Uterus (tissue), 4 donors: ENCODE data around the gene DNASE1L1. TPM values are rescaled to one million over a fixed set of nuclear protein-coding genes. Genes with fewer than 3 reads are reported as not detected.
"Not testable (repeated sequence)": the region's sequence is repeated elsewhere in the genome, so short reads cannot be mapped to it uniquely, and the experiment has no call there.

Experiments
- DNase-seq, 2 donors: peaks; one replicate each; pipeline ENCODE4 v3.0.0-alpha.2; 2019 to 2020
- H3K27ac ChIP-seq, 2 donors: fragments of 200-600 bp; sonication (generic); 1 replicate in 1 of 2; 2 replicates in 1 of 2; pipeline ENCODE4 v1.5.1; 2016 to 2018
- H3K27me3 ChIP-seq, 2 donors: fragments of 200-600 bp; sonication (generic); one replicate each; pipeline ENCODE4 v1.5.1; 2018 to 2019; ENCODE audit warnings: control low read depth in 1 of 2
- H3K36me3 ChIP-seq, 2 donors: fragments of 200-600 bp; sonication (generic); one replicate each; pipeline ENCODE4 v1.5.1; 2019; ENCODE audit warnings: control low read depth in 1 of 2
- H3K4me1 ChIP-seq, 2 donors: fragments of 200-600 bp; sonication (generic); one replicate each; pipeline ENCODE4 v1.5.1; 2018 to 2019; ENCODE audit warnings: control low read depth in 1 of 2
- H3K4me3 ChIP-seq, 2 donors: fragments of 200-600 bp; sonication (generic); 1 replicate in 1 of 2; 2 replicates in 1 of 2; pipeline ENCODE4 v1.5.1; 2018 to 2019; ENCODE audit warnings: mild to moderate bottlenecking in 1 of 2
- H3K9me3 ChIP-seq, 2 donors: fragments of 200-600 bp; sonication (generic); one replicate each; pipeline ENCODE4 v1.5.1; 2019; ENCODE audit warnings: control low read depth in 1 of 2
- CTCF ChIP-seq, 4 experiments: fragments of 200-600 bp in 2 of 4; fragments of 450-650 bp in 2 of 4; sonication (generic) in 2 of 4; IDR thresholded peaks; one replicate each; pipeline ENCODE4 v1.5.1; 2016 to 2019; ENCODE audit warnings: antibody characterized with exemption in 4 of 4, mild to moderate bottlenecking in 2 of 4, moderate library complexity in 1 of 4
- POLR2A ChIP-seq, 2 donors: fragments of 450-650 bp; IDR thresholded peaks; one replicate each; pipeline ENCODE4 v1.6.1; 2016; ENCODE audit warnings: antibody characterized with exemption in 2 of 2, mild to moderate bottlenecking in 1 of 2, moderate library complexity in 1 of 2
- intact Hi-C: fragments of 100-400 bp; cut with DNase I; formaldehyde crosslinking; loops from one replicate; pipeline ENCODE4 v1.15.1; 2023; ENCODE audit warnings: low total_unique reads
- total RNA-seq, 4 donors: library from RNA; depleted of rRNA in 3 of 4; stranded (reverse); fragments of >200 nt in 3 of 4; gene quantifications; one replicate each; pipeline versions ENCODE4 v1.1.0 to v1.2.4, GENCODE V29; 2014 to 2023
- donor health status: DM: yes; HTN: yes; CAD: no.

Gene DNASE1L1
- total RNA-seq, 4 donors from 2014 or later, result 10.2 to 31.8 (median 21.2) TPM

- no peaks in the 10 kb centered on the region for H3K27me3 ChIP-seq
- H3K36me3 ChIP-seq, result no peaks in the 10 kb centered on the region
- TF ChIP-seq CTCF (IDR thresholded peaks at IDR 0.05), result no peak
- no peak for TF ChIP-seq POLR2A (IDR thresholded peaks at IDR 0.05)
- no peaks in the 10 kb centered on the region for H3K9me3 ChIP-seq
- H3K4me1 ChIP-seq, result no peaks in the 10 kb centered on the region
- peak overlapping the region; percentile 92 to 99 for H3K27ac ChIP-seq
- no peak for DNase-seq
- intact Hi-C loops, result no loop called here
- peak overlapping the region; percentile 59 to 71 for H3K4me3 ChIP-seq
Measured at GRCh38 chrX:154399527-154400368, 9.3 kb downstream of the DNASE1L1 start.

- Histone ChIP-seq H3K4me3 (peak overlapping the region; percentile 59 to 71), H3K27ac (peak overlapping the region; percentile 92 to 99), H3K4me1 (no peaks in the 10 kb centered on the region), H3K9me3 (no peaks in the 10 kb centered on the region), H3K36me3 (no peaks in the 10 kb centered on the region), H3K27me3 (no peaks in the 10 kb centered on the region)
- DNase-seq, result peak; percentile 84 to 86
- intact Hi-C loops, result no loop called here
- TF ChIP-seq CTCF (IDR thresholded peaks at IDR 0.05) (peak; percentile 66 to 82 (median 70)), POLR2A (IDR thresholded peaks at IDR 0.05) (no peak)
Measured at GRCh38 chrX:154398668-154399526, 10.2 kb downstream of the DNASE1L1 start.

GRCh38 chrX:154397888-154398667 is 11.0 kb downstream of the DNASE1L1 start, which contains the start of gene RPL10:
Gene RPL10, plus strand, starts transcription at chrX:154398377. Its CDS starts 143 bp downstream, at chrX:154398520.
- intact Hi-C loops, result no loop called here
- no peaks in the 10 kb centered on the region for H3K36me3 ChIP-seq
- peak; percentile 71 to 90 for TF ChIP-seq POLR2A (IDR thresholded peaks at IDR 0.05)
- TF ChIP-seq CTCF (IDR thresholded peaks at IDR 0.05), result peak in 1 of 4 experiments; percentile 1
- H3K4me1 ChIP-seq, result no peaks in the 10 kb centered on the region
- H3K9me3 ChIP-seq, result no peaks in the 10 kb centered on the region
- H3K27ac ChIP-seq, result peak within 1 kb of the TSS; percentile 92 to 99
- no peaks in the 10 kb centered on the region for H3K27me3 ChIP-seq
- DNase-seq, result peak; percentile 94 to 95
- H3K4me3 ChIP-seq, result peak within 1 kb of the TSS; percentile 59 to 71

GRCh38 chrX:154396973-154397887 is 11.8 kb downstream of the DNASE1L1 start:
- intact Hi-C loops, result no loop called here
- peak; percentile 80 to 83 for DNase-seq
- TF ChIP-seq CTCF (IDR thresholded peaks at IDR 0.05), result no peak
- TF ChIP-seq POLR2A (IDR thresholded peaks at IDR 0.05), result peak; percentile 13 to 43
- Histone ChIP-seq H3K27ac (peak overlapping the region; percentile 92 to 99), H3K4me1 (no peaks in the 10 kb centered on the region), H3K9me3 (no peaks in the 10 kb centered on the region), H3K4me3 (peak overlapping the region; percentile 54 to 71), H3K36me3 (no peaks in the 10 kb centered on the region), H3K27me3 (no peaks in the 10 kb centered on the region)

GRCh38 chrX:154396363-154396762 is 12.7 kb downstream of the DNASE1L1 start:
- intact Hi-C loops, result not testable (repeated sequence)

GRCh38 chrX:154389812-154390747 is 19.0 kb downstream of the DNASE1L1 start:
- H3K4me1 ChIP-seq, intact Hi-C loops, H3K27me3 ChIP-seq, H3K36me3 ChIP-seq, H3K4me3 ChIP-seq, H3K9me3 ChIP-seq: not testable (repeated sequence)
- H3K27ac ChIP-seq, result peak overlapping the region in 1 of 2 donors; percentile 86
- peak; percentile 20 to 28 for DNase-seq

More at GRCh38 chrX:154396363-154396762, 12.7 kb downstream of the DNASE1L1 start:
- not testable (repeated sequence) for H3K4me1 ChIP-seq, DNase-seq, H3K36me3 ChIP-seq, H3K4me3 ChIP-seq, H3K9me3 ChIP-seq, H3K27me3 ChIP-seq
- H3K27ac ChIP-seq, result peak overlapping the region; percentile 92 to 99
